Fibroblast of skin of right quadriceps (primary cell): ENCODE measurements around the gene KCNQ1OT1.
A peak's percentile ranks its signal among the peaks of the same experiment; 100 is the strongest.

Source experiments
- DNase-seq: peaks from one replicate; pipeline ENCODE4 v3.0.0-alpha.2; 2013

KCNQ1OT1 gene

DNA sequence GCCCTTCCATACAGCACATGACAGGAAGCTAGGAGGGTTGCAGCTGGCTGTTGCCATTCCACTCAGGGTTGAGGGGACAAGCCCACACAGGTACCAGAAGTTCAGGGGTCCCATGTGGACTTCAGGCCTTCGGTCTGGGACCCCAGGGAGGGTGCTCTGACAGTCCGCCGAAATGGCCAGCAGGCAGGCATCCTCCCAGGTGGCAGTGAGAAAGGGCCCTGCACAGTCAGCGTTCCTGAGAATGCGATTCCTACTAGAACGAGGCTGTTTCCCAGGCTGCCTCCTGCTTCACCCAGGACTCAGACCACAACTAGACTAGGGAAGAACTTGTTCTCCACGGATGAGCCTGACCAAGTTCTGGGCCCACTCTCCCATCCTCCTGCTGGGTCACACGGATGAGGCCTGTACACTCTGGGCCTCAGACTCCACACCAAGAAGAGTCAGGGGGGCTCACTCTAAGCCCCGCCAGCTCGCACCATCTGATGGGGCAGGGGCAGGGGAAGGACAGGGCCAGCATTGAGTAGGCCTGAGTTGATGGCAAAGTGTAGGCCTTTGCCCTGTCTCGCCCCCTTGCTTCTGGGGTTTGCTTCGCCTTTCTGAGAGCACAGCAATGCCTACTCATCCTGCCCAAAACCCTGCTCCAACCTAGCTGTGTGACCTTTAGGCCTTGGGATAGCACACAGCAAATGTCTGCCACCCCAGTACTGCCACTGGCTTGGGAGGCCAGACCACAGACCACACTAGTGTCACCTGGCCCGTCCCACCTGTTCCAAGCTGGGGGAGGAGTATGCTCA, 14.0 kb downstream of the KCNQ1OT1 start:
- no peak for DNase-seq

DNA sequence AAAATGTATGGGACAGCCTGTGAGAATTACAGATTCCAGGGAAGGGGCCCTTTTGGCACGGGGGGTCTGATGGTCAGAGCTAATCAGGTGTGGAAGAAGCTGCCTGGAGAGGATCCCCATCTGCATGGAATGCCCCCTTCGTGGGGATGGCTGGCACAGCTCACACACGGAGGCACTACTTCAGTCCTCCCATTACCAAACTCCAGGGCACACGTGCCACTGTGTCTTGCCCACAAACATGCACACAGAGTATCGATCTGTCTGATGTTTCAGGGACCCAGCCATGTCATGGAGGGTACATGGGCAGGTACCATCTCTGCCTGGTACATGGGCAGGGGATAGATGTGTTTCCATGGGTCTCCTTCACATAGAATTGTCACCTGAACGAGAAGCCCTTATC, 14.7 kb downstream of the KCNQ1OT1 start:
- no peak for DNase-seq

DNA sequence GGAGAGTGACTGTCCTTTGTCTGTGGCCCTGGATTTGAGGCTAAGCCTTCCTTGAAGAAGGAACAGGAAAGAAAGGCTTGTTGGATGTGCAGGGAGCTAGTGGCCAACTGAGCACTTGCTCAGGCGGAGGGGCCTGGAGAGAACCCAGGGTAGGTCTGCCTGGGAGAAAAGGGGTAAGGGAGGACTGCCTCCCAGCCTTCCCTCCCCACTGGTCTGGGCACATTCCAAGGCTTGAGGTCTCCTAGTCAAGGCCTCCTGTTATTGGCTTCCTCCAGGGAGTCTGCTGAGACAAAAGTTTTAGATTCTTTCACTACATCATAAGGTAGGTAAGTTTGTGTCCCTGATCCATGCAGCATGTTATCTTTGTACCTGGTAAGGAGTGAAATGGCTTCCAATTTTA, 15.2 kb downstream of the KCNQ1OT1 start:
- no peak for DNase-seq

DNA sequence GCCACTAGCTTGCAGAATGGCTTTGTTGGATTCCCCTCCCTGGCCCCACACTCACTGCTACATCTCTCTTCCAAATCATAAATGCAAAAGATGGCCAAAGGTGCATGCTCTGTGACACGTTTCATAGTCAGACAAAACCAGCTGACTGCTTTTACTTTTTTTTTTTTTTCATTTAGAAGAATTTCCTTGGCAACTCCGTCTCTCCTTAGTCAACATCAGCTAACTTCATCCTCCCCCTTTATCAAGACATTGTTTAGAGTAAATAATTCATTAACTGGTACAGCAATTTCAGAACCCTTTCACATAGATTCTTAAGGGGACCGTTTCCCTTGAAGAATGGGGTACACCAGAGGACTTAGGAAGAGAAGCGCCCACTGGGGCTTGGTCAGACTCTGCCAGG, 16.0 kb downstream of the KCNQ1OT1 start:
- DNase-seq: no peak

DNA sequence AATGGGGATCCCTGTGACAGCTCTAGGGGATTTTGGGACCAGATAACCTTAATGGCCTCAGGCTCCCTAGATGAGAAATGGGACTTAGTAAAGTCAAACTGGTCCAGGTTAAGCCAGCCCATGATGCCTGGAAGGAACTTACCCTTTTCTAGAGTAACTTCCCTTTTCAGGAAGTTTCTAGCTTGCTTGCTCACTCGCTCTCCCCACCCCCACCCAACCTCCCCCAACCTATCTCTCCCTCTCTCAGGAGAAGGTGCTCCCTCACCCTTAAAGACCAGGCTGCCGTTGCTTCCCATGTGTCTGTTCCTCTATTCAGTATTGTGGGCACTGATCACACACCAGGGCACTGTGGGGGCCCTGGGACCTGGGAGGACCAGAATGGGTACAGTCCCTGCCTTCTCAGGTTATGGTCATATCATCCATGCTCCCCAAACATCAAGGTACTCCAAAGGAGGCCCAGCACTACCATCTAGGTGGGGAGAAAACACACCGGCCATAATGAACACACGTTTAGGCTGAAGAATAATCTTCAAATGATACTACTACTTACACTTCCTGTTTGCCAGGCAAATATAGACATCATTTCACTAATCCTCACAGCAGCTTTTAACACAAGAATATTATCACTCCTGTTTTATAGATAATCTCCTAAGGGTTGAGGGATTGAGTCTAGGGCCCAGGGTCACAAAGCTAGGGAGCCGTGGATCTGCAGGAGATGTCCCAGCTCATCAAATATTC, 18.2 kb downstream of the KCNQ1OT1 start:
- DNase-seq: no peak

DNA sequence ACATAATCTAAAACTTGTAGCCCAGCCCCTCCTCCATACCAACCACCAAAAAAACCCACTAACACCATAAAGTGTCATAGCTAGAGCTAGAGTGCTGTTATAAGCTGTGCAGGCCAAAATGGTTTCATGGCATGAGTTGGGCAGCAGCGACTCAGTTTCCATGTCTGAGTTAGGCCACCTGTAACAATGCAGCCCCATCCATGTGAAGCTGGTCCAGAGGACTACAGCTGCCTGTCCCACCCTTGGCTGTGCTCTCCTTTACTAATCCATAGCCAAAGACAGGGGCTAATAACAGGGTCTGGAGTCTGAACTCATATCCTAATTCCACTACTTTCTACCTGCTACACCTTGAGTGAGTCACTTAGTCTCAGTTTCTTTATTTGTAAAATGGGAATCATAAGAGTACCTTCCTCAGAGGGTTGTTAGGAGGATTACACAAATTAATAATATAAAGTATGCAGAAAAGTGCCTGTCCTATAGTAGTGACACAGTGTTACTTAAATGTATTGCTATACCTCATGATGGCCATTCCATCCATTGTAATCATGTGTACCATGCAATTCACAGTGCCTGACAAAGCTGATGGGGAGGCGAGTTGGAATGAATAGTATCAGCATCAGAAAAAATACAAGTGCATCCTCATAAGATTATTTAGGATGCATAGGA, 20.6 kb downstream of the KCNQ1OT1 start:
- DNase-seq: no peak

DNA sequence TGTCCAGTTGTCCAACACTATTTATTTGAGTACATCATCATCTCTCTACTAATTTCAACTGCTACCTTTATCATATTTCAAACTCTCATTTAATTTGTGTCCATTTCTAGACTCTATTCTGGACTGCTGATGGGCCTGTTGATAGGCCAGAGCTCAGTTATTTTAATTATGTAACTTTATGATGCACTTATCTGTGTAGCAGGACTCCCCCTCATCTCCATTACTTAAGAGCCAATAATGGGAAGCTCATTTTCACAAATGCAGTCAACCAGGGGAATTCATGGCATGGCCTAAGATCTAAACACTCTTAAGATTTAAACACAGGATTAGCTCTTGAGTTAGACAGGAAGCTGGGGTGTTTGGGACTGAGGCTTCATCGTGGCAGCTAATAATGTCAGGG, 21.4 kb downstream of the KCNQ1OT1 start:
- DNase-seq: no peak

DNA sequence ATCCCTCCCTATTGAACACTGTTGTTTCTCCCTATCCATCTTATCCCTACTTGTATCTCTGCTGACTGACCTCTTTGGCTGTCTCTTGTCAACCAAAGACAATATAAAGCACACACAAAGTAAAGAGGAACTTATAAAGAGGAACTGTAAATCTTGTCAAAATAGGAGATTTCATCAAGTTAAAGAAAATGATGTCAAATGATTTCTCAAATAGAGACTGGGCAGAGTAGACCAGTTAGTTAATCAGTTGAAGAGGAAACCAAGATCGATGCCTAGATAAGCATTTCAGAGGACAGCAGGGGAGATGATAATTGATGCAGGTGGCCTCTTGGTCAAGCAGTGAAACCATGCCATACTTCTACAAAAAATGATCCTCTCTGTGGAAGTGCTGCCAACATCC, 22.7 kb downstream of the KCNQ1OT1 start:
- DNase-seq: no peak

DNA sequence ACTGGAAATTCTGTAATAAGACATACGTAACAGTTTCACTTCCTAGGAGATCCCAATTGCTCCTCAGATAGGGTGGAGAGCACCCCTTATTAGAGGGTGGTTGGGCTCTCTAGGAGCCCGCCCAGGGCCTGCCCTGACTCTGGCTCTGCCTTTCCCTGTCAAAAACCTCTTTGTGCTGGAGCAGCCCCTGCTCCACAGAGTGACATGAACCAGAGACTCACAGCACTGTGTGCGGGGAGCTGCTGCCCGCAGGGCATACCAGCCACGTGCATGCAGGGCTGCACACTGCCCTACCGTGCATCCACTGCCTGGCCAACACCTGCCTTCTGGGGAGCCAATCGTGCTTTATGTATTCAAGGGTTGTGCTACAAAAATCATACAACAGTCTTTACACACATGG, 24.3 kb downstream of the KCNQ1OT1 start:
- no peak for DNase-seq

DNA sequence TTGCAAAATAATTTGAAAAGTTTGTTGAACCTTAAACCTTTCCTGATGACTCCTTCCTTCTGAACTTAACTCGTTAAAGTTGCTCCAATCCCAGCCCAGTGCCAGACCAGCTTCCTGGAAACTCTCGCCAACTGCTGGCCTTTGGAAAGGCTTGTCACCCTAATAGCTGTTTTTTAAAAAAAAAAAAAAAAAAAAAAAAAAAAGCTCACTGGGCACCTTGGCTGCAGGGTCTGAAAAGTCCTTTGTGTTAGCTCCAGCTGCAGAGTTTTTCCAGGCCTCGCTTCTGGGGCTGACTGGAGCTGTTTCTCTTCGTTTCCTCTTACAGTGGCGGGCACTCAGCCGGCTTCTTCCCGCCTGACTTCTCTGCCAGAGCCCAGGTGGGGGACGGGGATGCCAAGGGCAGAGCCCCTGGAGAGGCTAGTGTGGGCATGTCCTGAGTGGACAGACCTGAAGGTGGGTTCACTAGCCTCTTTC, 25.1 kb downstream of the KCNQ1OT1 start:
- DNase-seq: no peak

DNA sequence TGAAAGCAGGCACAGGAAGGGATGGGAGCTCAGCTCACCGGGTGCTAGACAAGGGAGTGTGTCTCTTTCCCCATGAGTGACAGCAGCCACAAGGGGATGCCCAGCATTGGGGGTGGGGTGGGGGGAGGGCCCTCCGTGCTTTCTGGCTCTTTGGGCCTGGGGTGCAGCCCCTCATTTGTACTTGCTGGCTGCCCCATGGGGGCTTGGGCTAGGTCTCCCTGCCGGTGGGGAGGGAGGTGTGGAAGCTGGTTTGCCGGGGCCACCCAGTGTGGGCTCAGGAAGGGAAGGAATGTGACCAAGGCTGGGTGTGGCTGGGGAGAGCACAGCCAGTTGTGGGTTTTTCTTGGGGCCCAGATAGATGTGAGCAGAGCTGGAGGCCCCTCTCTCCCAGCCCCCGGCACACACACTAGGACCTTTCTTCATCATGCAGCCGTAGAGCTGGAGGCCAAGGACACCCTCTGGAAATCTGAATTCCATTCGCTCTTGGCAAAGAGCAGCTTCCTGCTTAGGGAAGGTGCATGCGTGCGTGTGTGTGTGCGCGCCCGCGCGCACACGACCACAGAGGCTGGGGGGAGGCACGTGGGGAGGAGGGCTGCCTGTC, 25.8 kb downstream of the KCNQ1OT1 start:
- DNase-seq: peak; percentile 13

DNA sequence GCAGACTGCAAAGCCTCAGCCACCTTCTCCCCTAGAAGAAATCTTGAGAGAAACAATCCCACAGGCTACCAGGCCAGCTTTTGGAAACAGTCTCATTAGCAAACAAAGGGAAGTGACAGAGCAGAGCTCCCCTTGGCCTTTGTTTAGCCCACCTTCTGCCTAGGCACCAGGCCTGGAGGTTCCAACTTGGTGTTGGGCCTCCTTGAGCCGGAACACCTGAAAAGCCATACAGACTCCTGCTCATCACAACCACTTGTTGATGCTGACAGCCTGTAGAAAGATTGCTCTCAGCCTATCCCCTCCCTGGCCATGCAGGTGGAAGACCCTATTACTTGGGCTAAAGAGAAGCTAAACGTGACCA, 26.6 kb downstream of the KCNQ1OT1 start:
- DNase-seq: no peak

DNA sequence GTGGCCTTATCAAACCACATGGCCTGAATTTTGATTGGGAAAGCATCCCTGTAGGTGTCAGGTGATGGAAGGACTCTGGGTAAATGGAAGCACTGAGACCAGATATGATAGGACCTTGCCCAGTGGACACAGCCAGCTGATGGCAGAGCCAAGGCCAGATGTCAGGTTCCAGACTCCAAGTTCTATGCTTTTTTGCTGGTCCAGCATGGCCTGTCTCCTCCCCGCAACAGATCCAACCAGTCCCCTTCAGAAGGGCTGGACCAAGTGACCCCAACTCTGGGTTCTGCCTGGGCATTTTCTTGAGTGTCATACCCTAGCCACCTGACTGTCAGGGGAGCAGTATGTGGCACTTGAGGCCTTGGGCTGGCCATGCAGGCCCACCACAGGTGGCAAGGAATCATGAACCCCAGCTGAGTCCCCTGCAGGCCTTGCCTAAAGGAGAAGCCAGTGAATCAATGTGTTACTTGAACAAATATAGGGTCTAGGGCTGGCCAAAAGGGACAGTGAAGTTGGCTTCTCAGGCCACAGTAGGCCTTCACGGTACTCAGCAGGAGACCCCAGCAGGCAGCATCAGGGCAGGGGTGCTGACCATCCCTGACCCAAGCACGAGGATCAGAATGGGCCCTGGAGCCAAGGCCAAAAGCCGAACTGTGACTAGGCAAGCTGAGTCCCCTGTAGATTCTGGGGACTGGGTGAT, 27.1 kb downstream of the KCNQ1OT1 start:
- no peak for DNase-seq

DNA sequence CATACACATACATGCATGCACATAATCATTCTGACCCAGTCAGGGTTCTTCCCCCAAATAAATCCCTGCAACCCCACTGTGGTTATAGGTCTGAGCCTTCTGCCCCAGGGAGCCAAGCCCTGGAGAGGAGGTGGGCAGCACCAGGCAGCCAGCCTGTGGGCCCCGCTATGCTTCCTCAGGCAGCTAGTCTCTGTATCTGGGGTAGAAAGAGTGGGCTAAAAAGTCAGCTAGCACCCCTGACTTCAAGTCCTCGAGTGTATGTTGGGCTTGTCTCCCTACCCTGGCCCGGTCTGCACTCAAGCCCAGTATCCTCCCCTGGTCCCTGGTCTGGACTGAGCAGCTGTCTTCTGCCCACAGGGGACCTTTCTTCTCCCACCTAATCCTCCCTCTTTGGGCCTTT, 28.0 kb downstream of the KCNQ1OT1 start:
- DNase-seq: no peak

DNA sequence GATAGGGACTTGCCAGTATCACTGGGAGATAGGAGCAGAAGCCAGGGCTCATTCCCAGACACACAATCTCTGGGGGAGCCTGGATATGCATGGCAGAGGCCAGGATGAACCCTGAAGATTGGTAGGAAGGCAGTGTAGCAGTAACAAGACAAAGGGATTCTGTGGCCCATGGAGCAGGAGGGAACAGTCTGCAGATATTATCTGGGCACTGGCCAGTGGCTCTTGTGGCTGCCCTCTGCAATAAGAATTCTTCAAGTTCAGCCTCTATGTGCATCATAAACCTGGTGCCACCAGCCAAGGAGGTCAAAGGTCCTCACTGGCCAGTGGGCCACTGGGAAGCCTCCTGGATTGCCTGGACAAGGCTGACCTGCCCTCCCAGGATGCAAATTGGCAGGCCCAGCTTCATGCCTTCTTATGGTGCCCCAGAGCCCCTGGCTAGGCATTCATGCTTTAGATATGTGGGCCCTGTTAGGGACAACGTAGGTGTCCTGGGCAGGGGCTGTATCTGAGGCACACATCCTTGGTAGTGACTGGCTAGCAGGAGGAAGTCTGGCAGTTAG, 29.2 kb downstream of the KCNQ1OT1 start:
- DNase-seq: no peak

DNA sequence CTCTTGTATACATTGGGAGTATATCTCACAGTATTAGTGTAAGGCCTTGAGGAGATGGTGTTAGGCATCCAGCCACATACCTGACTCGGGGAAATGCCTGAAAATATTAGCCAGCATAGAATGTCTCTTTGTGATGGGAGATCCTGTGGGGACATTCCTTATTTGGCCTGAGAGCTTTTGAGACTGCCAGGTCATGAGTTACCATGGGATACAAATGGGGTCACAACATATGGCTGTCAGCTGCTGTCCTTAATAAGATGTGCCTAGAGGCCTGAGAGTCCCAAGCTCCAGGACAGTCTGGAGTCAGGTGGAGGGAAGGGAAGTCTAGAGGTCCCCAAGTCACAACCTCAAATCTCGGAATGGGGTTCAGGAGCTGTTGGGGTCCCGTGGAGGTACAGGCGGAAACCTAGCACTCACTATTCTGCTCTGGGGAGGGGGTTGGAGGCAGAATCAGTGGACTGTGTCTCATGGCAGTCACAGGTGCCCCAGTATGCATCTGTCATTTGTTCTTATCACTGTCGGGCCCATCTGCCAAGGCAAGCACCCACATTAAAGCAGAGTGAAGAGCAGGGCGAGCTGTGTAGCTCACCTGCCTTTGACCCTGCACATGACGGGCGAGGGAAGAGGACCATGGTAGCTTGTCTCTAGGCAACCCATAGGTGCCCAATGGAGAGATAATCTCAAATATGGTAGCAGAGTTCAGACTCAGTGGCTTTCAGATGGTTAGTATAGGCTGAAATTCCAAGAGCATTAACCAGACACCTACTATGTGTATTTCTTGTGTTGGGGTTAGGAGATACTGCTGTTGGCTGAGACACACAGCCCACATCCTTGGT, 29.9 kb downstream of the KCNQ1OT1 start:
- no peak for DNase-seq

DNA sequence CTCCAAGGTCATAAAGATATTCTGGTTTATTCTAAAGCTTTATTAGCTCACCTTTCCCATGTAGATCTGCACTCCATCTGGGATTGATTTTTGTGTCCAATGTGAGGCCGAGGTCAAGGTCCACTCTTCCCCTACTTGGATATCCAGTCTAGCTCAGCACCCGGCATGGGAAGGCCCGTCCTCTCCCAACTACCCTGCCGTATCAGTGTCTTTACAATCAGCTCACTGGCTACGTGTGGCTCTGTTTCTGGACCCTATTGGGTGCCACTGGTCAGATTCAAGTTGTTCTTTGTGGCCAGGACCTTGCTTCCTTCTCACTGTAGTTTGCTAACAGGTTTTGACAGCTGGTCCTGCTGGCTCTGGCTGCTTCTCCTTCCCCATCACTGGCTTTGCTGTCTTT, 30.9 kb downstream of the KCNQ1OT1 start:
- no peak for DNase-seq

DNA sequence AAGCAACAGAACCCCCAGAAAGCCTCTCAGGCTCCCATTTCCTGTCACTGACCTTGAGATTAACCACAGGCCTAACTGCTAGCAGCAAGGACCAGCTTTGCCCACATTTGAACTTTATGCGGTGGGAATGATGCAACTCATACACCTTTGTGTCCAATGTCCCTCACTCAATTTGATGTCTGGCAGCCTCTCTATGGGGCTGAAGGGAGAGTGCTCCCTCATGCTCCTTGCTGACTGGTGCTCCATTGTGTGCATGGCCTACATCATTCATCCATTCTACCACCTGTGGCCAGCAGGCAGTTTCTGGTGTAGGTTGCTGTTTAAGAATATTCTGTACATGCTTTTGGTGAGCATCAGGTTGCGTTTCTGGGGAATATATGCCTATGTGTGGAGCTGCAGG, 31.9 kb downstream of the KCNQ1OT1 start:
- no peak for DNase-seq

DNA sequence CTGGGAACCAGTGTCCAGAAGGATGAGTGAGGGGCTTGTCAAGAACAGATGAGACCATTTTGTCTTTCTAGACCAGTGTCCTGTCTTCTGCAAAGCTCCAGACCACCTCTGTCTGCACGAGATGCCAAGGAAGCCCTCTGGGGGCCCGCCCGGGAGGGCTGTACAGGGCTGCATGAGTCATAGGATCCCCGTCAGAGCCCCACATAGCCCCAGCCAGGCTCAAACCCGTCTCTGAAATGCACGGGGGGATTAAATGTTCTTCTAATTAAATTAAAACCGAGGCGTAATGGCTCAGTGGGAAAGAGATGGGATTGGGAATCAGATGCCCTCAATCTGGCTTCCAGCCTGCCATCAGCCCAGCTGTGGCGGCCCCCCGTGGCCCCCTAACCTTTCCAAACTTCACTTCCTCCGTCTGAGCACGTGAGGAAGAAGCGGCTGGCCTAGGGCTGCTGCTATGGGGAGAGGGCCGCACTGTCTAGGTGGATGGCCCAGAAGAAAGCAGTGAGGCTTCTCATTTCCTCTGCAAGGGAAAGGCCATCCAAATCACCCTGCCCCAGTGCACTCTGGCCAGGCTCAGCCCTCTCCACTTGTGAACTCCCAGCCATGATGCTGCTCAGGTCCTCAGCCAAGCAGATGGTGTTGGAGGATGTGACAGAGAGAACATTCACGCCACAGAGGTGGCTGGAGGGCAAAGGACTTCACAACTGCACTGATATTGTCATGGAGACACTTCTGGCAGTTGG, 32.8 kb downstream of the KCNQ1OT1 start:
- no peak for DNase-seq

DNA sequence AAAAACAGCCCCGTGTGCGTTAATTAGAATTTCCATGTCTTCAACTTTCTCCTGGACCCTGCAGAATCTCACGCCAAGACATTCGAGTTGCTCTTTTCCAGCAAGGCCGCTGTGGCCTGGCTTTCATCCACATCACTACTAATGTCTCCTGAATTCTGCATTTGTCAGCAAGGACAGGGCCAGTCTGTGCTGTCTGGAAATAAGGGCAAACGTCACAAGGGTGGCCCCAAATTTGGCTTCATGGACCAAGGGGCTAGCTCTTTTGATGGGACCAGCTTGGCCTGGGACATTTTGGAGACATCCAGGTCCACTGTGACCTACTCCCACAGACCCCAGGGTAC, 33.4 kb downstream of the KCNQ1OT1 start:
- DNase-seq: no peak
